22Rv1 (cell line): Measurements from ENCODE around the gene AADACL3.

ENCODE experiments used
- H3K27ac ChIP-seq: fragments of 450-650 bp; 2 replicates; pipeline ENCODE4 v1.5.1; 2017
- ZFX ChIP-seq: fragments of 450-650 bp; IDR thresholded peaks from 2 replicates; pipeline ENCODE4 v1.6.1; 2017; ENCODE audit warnings: antibody characterized with exemption, borderline replicate concordance
- TF ChIP-seq, protein P1 (sequence below): fragments of 450-650 bp; IDR thresholded peaks from 2 replicates; pipeline ENCODE4 v1.5.1; 2017; ENCODE audit warnings: mild to moderate bottlenecking

Gene AADACL3

DNA sequence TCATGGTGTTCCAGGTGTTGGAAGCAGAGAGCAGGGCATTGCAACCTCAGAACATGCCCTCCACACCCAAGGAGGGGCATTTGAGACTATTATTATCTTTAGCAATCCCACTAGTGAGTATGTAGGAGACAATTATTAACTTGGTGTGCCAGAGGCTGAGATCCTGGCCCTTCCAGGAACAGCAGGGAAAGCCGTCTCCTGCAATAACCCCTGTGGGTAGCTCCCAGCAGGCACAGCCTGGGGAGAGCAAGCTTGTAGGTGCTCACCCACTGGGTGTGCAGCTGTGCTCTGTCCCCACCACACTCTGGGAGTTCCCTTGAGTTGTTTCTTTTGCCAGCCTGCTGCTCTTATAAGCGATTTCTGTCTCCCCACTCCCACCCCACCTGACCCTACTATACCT lies 40.4 kb downstream of the AADACL3 start:
- TF ChIP-seq ZFX, result no peak
- TF ChIP-seq, protein P1, sequence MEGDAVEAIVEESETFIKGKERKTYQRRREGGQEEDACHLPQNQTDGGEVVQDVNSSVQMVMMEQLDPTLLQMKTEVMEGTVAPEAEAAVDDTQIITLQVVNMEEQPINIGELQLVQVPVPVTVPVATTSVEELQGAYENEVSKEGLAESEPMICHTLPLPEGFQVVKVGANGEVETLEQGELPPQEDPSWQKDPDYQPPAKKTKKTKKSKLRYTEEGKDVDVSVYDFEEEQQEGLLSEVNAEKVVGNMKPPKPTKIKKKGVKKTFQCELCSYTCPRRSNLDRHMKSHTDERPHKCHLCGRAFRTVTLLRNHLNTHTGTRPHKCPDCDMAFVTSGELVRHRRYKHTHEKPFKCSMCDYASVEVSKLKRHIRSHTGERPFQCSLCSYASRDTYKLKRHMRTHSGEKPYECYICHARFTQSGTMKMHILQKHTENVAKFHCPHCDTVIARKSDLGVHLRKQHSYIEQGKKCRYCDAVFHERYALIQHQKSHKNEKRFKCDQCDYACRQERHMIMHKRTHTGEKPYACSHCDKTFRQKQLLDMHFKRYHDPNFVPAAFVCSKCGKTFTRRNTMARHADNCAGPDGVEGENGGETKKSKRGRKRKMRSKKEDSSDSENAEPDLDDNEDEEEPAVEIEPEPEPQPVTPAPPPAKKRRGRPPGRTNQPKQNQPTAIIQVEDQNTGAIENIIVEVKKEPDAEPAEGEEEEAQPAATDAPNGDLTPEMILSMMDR, result no peak
- H3K27ac ChIP-seq, result no peak overlapping the region

- no peak overlapping the region for H3K27ac ChIP-seq
- no peak for TF ChIP-seq ZFX
- TF ChIP-seq, protein P1, result no peak
Measured at GRCh38 chr1:12756768-12757413, 41.0 kb downstream of the AADACL3 start.

DNA sequence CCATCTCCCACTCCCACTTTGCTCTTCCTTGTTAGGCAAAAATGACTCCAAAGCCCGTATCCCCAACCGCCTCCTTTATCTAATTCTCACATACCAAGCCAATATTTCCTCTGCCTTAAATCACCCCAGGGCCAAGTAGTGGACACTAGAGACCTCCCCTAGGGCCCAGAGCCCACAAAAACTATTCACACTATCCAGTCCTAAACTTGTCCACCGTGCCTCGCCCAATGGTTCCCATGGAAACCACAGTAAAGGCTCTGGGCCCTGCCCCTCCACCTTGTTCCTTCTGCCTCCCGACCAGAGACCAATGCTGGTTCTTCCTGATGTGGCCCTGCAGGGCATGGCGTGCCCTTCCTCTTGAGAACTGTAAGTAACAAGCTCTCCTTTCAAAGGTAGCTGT lies 41.9 kb downstream of the AADACL3 start:
- H3K27ac ChIP-seq, result no peak overlapping the region
- TF ChIP-seq, protein P1, result no peak
- no peak for TF ChIP-seq ZFX

- H3K27ac ChIP-seq, result no peak overlapping the region
- TF ChIP-seq ZFX, result no peak
- TF ChIP-seq, protein P1, result peak; percentile 31
Measured at GRCh38 chr1:12760256-12760795, 44.4 kb downstream of the AADACL3 start.

- no peak for TF ChIP-seq ZFX
- TF ChIP-seq, protein P1, result no peak
- no peak overlapping the region for H3K27ac ChIP-seq
Measured at GRCh38 chr1:12761781-12762180, 45.9 kb downstream of the AADACL3 start.

DNA sequence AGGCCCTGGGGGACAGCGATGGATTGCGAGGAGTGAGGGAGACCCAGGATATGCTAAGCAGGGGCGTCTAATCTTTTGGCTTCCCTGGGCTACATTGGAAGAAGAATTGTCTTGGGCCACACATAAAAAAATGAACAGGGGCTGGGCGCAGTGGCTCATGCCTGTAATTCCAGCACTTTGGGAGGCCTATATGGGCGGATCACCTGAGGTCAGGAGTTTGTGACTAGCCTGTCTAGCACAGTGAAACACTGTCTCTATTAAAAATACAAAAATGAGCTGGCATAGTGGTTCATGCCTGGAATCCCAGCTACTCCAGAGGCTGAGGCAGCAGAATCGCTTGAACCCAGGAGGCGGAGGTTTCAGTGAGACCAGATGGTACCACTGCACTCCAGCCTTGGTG lies 46.9 kb downstream of the AADACL3 start:
- TF ChIP-seq, protein P1, result no peak
- no peak for TF ChIP-seq ZFX
- no peak overlapping the region for H3K27ac ChIP-seq

DNA sequence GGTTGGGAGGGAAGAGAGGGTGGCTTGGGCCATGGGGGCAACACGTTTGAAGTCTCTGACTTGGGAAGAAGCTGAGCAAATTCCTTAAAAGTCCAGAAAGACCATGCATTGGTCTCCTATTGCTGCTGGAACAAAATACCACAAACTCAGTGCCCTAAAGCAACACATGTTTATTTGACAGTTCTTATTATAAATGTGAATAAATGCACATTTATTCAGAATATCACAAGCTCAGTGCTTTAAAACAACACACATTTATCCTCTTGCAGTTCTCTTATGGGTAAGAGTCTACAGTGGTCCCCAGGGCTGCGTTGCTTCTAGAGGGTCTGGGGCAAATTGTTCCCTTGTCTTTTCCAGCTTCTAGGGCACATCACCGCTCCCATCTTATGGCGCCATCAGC lies 47.6 kb downstream of the AADACL3 start:
- H3K27ac ChIP-seq, result no peak overlapping the region
- TF ChIP-seq ZFX, result no peak
- TF ChIP-seq, protein P1, result no peak
